Lung microvascular endothelial cell (primary cell): ENCODE data around the gene TGIF1. TPM values are rescaled to one million over a fixed set of nuclear protein-coding genes. Genes with fewer than 3 reads are reported as not detected.
A peak's percentile ranks its signal among the peaks of the same experiment; 100 is the strongest.

Experiments used
- DNase-seq, 2 donors: peaks; one replicate each; pipeline versions ENCODE4 v3.0.0 to v3.0.0-alpha.2; 2010; ENCODE audit warnings: low read depth in 2 of 2
- total RNA-seq: library from RNA; depleted of rRNA; stranded (reverse); fragments of >200 nt; gene quantifications from 2 replicates; pipeline ENCODE4 v1.2.1, GENCODE V29; 2014

Gene TGIF1
- total RNA-seq, 1 donor from 2014 or later: 109 TPM

- no peak for DNase-seq
These were observed 31.0 kb downstream of the TGIF1 start for GRCh38 chr18:3480827-3481573.

GRCh38 chr18:3481696-3482210, 31.8 kb downstream of the TGIF1 start:
- peak; percentile 14 to 36 for DNase-seq

GRCh38 chr18:3482258-3482657, 32.3 kb downstream of the TGIF1 start:
- no peak for DNase-seq

- no peak for DNase-seq
These were observed 35.5 kb downstream of the TGIF1 start for GRCh38 chr18:3485153-3486149.

GRCh38 chr18:3486512-3486911, 36.5 kb downstream of the TGIF1 start:
- peak in 1 of 2 donors; percentile 43 for DNase-seq

GRCh38 chr18:3489462-3489861, 39.5 kb downstream of the TGIF1 start:
- no peak for DNase-seq

- no peak for DNase-seq
These were observed 42.1 kb downstream of the TGIF1 start for GRCh38 chr18:3491981-3492555.

- no peak for DNase-seq
These were observed 42.7 kb downstream of the TGIF1 start for GRCh38 chr18:3492721-3493120.

- no peak for DNase-seq
These were observed 43.7 kb downstream of the TGIF1 start for GRCh38 chr18:3493501-3494244.

- no peak for DNase-seq
These were observed 44.2 kb downstream of the TGIF1 start for GRCh38 chr18:3494245-3494526.

- DNase-seq: no peak
These were observed 44.6 kb downstream of the TGIF1 start for GRCh38 chr18:3494569-3494968.

- DNase-seq: no peak
These were observed 45.9 kb downstream of the TGIF1 start for GRCh38 chr18:3495691-3496430.

GRCh38 chr18:3498698-3499471, 48.9 kb downstream of the TGIF1 start:
- DNase-seq: peak; percentile 55 to 59

- peak in 1 of 2 donors; percentile 14 for DNase-seq
These were observed 49.5 kb downstream of the TGIF1 start for GRCh38 chr18:3499501-3499900.

GRCh38 chr18:3500016-3500415, 50.0 kb downstream of the TGIF1 start:
- no peak for DNase-seq

- DNase-seq: no peak
These were observed 52.7 kb downstream of the TGIF1 start for GRCh38 chr18:3502650-3503049.

- no peak for DNase-seq
These were observed 54.7 kb downstream of the TGIF1 start for GRCh38 chr18:3504637-3505036.

- DNase-seq: no peak
These were observed 58.9 kb downstream of the TGIF1 start for GRCh38 chr18:3508576-3509549.
